AG09309 (cell line): ENCODE data around the gene CEP112.

Experiments
- DNase-seq: peaks from one replicate; pipeline ENCODE4 v3.0.0-alpha.2; 2010; ENCODE audit warnings: low read depth
- H3K4me3 ChIP-seq: 2 replicates; pipeline ENCODE4 v1.5.1; 2011; ENCODE audit warnings: mild to moderate bottlenecking, low read depth, low read length, moderate library complexity; ENCODE audit not compliant: control insufficient read depth
- TF ChIP-seq, protein P1 (sequence below): IDR thresholded peaks from 2 replicates; pipeline ENCODE4 v1.5.1; 2011; ENCODE audit warnings: mild to moderate bottlenecking, low read depth, low read length, inconsistent platforms; ENCODE audit not compliant: insufficient read depth, control insufficient read depth; ENCODE audit errors: missing control alignments

CEP112 gene

GRCh38 chr17:65807361-65807760 is 384.6 kb downstream of the CEP112 start:
- TF ChIP-seq, protein P1, sequence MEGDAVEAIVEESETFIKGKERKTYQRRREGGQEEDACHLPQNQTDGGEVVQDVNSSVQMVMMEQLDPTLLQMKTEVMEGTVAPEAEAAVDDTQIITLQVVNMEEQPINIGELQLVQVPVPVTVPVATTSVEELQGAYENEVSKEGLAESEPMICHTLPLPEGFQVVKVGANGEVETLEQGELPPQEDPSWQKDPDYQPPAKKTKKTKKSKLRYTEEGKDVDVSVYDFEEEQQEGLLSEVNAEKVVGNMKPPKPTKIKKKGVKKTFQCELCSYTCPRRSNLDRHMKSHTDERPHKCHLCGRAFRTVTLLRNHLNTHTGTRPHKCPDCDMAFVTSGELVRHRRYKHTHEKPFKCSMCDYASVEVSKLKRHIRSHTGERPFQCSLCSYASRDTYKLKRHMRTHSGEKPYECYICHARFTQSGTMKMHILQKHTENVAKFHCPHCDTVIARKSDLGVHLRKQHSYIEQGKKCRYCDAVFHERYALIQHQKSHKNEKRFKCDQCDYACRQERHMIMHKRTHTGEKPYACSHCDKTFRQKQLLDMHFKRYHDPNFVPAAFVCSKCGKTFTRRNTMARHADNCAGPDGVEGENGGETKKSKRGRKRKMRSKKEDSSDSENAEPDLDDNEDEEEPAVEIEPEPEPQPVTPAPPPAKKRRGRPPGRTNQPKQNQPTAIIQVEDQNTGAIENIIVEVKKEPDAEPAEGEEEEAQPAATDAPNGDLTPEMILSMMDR, result no peak
- DNase-seq, result no peak
- no peak overlapping the region for H3K4me3 ChIP-seq

GRCh38 chr17:65801513-65801912 is 390.4 kb downstream of the CEP112 start:
- DNase-seq, result no peak
- TF ChIP-seq, protein P1, result no peak
- H3K4me3 ChIP-seq, result no peak overlapping the region

- no peak overlapping the region for H3K4me3 ChIP-seq
- TF ChIP-seq, protein P1, result no peak
- DNase-seq, result no peak
Observed at GRCh38 chr17:65800655-65801054, 391.3 kb downstream of the CEP112 start.

DNA sequence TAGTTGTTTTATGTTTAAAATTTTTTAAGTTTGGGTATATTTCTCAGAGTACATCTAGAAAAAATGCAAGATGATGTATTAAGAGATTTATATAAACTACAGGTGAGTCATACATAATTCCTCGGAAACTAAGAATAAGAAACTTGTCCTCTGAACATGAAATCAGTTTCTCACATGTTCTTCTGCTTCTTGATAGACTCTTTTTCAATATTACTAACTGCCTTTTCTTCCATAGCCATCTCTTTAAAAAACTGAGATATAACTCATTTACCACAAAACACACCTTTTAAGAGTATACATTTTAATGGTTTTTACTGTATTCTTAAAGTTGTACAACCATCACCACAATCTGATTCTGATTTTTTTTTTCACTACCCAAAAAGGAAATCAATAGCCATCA is 392.1 kb downstream of the CEP112 start:
- DNase-seq, result no peak
- TF ChIP-seq, protein P1, result no peak
- H3K4me3 ChIP-seq, result no peak overlapping the region

- TF ChIP-seq, protein P1, result no peak
- DNase-seq, result no peak
- H3K4me3 ChIP-seq, result no peak overlapping the region
Observed at GRCh38 chr17:65799454-65799853, 392.5 kb downstream of the CEP112 start.

- no peak for DNase-seq
- no peak overlapping the region for H3K4me3 ChIP-seq
- TF ChIP-seq, protein P1, result no peak
Observed at GRCh38 chr17:65797809-65798208, 394.1 kb downstream of the CEP112 start.

DNA sequence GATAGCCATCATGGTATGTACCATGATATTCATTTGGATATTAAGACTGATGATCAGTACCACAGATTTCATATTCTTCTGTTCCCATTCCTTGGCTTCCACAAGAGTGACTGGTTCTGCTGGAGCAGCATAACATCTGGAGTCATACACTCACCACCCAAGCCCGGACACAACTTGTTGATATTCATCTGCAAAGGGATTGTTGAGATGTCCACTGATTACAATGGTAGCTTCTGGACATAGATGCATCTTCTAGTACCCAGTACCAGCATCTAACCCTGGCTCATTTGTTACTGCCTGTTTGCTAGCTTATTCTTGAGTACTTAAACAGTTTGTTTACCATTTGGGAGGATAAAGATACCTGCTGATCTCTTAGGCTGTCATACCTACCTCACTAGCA is 394.8 kb downstream of the CEP112 start:
- TF ChIP-seq, protein P1, result no peak
- H3K4me3 ChIP-seq, result no peak overlapping the region
- no peak for DNase-seq
